CD4-positive, alpha-beta T cell (primary cell): ENCODE measurements around the gene CD47. TPM values are rescaled to one million over a fixed set of nuclear protein-coding genes. Genes with fewer than 3 reads are reported as not detected.

Experiments used
- ATAC-seq: fragments of 200-7000 bp; cut with Tn5 transposase; one replicate; pipeline ENCODE4 v1.10.0; 2022; ENCODE audit warnings: mild to moderate bottlenecking; ENCODE audit not compliant: poor library complexity
- CTCF ChIA-PET: fragments of 350-600 bp; sonication (Branson Sonifier 250); formaldehyde crosslinking; loops from one replicate; lab custom pipeline; 2021; ENCODE audit warnings: antibody characterized with exemption, inconsistent platforms; lab: Charles Lee
- POLR2A ChIA-PET: fragments of 350-600 bp; sonication (Branson Sonifier 250); formaldehyde crosslinking; loops from one replicate; lab custom pipeline; 2021; ENCODE audit warnings: antibody characterized with exemption, inconsistent platforms; lab: Charles Lee
- DNase-seq, 14 experiments: peaks; one replicate each; pipeline ENCODE4 v3.0.0-alpha.2; 2013 to 2020; ENCODE audit warnings: mixed read lengths in 2 of 14
- H3K27ac ChIP-seq, 2 donors: one replicate each; pipeline versions ENCODE4 v1.5.1 to v1.7.0; 2013; ENCODE audit warnings: low read length in 2 of 2, low read depth in 1 of 2, mild to moderate bottlenecking in 1 of 2
- H3K27me3 ChIP-seq, 2 experiments: 1 replicate in 1 of 2; 2 replicates in 1 of 2; pipeline versions ENCODE4 v1.6.1 to v1.7.0; 2013; ENCODE audit warnings: low read length in 2 of 2, control low read depth in 1 of 2, mild to moderate bottlenecking in 1 of 2, moderate library complexity in 1 of 2; ENCODE audit not compliant: insufficient read depth in 2 of 2, control insufficient read depth in 1 of 2
- H3K36me3 ChIP-seq: one replicate; pipeline ENCODE4 v1.6.1; 2013; ENCODE audit warnings: low read length, control low read depth; ENCODE audit not compliant: insufficient read depth
- H3K4me1 ChIP-seq: one replicate; pipeline ENCODE4 v1.6.1; 2013; ENCODE audit warnings: low read length, control low read depth; ENCODE audit not compliant: insufficient read depth
- H3K4me3 ChIP-seq: one replicate; pipeline ENCODE4 v1.5.1; 2013; ENCODE audit warnings: mild to moderate bottlenecking, low read length, moderate library complexity
- H3K9me3 ChIP-seq, 2 experiments: 1 replicate in 1 of 2; 2 replicates in 1 of 2; pipeline versions ENCODE4 v1.6.1 to v1.7.0; 2013; ENCODE audit warnings: low read length in 2 of 2, mild to moderate bottlenecking in 2 of 2, control low read depth in 1 of 2, moderate library complexity in 1 of 2; ENCODE audit not compliant: control insufficient read depth in 1 of 2, insufficient read depth in 1 of 2
- H3K27ac Mint-ChIP-seq: one replicate; pipeline ENCODE4 v1.8.0; 2020; ENCODE audit warnings: mixed read lengths
- H3K27me3 Mint-ChIP-seq: one replicate; pipeline ENCODE4 v1.8.0; 2021; ENCODE audit warnings: mixed read lengths
- H3K36me3 Mint-ChIP-seq: one replicate; pipeline ENCODE4 v1.8.0; 2021; ENCODE audit warnings: low read depth, mixed read lengths
- H3K4me1 Mint-ChIP-seq: one replicate; pipeline ENCODE4 v1.8.0; 2021; ENCODE audit warnings: low read depth, mixed read lengths
- H3K4me3 Mint-ChIP-seq: one replicate; pipeline ENCODE4 v1.8.0; 2020; ENCODE audit warnings: mild to moderate bottlenecking, mixed read lengths
- H3K9me3 Mint-ChIP-seq: one replicate; pipeline ENCODE4 v1.8.0; 2020; ENCODE audit warnings: mixed read lengths
- intact Hi-C, 2 experiments: fragments of 100-400 bp; cut with DNase I in 1 of 2; cut with micrococcal nuclease in 1 of 2; formaldehyde crosslinking; loops; one replicate each; pipeline versions ENCODE4 v1.15.1 to v1.9.0; 2023 to 2025; cut with DNase I, micrococcal nuclease
- total RNA-seq, 174 experiments: library from RNA in 2 of 174; stranded (reverse) in 2 of 174; gene quantifications; one replicate each; pipeline ENCODE4 v1.2.3 and lab custom pipeline; 2021 to 2026
- TF ChIP-seq, protein P1 (sequence below): fragments of 200-600 bp; IDR thresholded peaks from one replicate; pipeline ENCODE4 v1.8.0; 2022; ENCODE audit warnings: antibody characterized with exemption, mild to moderate bottlenecking

CD47 gene
- total RNA-seq, 2 experiments from 2014 or later: 166 to 170 TPM

DNA sequence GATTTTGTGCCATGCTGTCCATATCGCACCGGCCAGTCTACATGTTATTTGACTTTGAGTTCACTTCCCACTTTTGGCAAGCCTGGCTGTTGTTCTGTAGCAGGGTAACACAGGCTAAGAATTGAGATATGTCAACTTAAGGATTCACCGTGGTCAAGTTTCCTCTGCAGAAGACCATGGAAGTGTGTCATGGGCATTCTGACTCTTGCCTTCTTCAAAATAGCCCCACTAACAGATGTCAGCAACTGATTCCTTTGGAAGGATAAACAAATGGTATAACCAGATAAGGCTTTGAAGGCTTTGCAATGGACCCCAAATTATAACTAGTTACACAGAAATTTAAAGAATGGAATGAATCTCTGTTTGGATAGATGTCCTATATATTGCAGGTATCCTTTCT, 20.1 kb upstream of the CD47 start:
- DNase-seq: no peak
- Histone ChIP-seq H3K27ac (no peak overlapping the region), H3K9me3 (no peaks in the 10 kb centered on the region), H3K4me1 (peaks cover 2% of the 10 kb centered on the region), H3K4me3 (no peak overlapping the region), H3K36me3 (no peaks in the 10 kb centered on the region), H3K27me3 (no peaks in the 10 kb centered on the region)
- H3K9me3 Mint-ChIP-seq: no peaks in the 10 kb centered on the region
- no peaks in the 10 kb centered on the region for H3K36me3 Mint-ChIP-seq
- H3K4me1 Mint-ChIP-seq: peaks cover 14% of the 10 kb centered on the region
- ATAC-seq: no peak
- intact Hi-C loops: no loop called here
- TF ChIP-seq, protein P1, sequence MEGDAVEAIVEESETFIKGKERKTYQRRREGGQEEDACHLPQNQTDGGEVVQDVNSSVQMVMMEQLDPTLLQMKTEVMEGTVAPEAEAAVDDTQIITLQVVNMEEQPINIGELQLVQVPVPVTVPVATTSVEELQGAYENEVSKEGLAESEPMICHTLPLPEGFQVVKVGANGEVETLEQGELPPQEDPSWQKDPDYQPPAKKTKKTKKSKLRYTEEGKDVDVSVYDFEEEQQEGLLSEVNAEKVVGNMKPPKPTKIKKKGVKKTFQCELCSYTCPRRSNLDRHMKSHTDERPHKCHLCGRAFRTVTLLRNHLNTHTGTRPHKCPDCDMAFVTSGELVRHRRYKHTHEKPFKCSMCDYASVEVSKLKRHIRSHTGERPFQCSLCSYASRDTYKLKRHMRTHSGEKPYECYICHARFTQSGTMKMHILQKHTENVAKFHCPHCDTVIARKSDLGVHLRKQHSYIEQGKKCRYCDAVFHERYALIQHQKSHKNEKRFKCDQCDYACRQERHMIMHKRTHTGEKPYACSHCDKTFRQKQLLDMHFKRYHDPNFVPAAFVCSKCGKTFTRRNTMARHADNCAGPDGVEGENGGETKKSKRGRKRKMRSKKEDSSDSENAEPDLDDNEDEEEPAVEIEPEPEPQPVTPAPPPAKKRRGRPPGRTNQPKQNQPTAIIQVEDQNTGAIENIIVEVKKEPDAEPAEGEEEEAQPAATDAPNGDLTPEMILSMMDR: no peak
- no peak overlapping the region for H3K4me3 Mint-ChIP-seq
- ChIA-PET POLR2A (interaction anchor here (1.3 kb wide), 1 partner anchor 10 kb away, joined by 3 read pairs; no protein-coding TSS in a partner anchor), CTCF (no interaction called here)
- no peak overlapping the region for H3K27ac Mint-ChIP-seq
- no peaks in the 10 kb centered on the region for H3K27me3 Mint-ChIP-seq

DNA sequence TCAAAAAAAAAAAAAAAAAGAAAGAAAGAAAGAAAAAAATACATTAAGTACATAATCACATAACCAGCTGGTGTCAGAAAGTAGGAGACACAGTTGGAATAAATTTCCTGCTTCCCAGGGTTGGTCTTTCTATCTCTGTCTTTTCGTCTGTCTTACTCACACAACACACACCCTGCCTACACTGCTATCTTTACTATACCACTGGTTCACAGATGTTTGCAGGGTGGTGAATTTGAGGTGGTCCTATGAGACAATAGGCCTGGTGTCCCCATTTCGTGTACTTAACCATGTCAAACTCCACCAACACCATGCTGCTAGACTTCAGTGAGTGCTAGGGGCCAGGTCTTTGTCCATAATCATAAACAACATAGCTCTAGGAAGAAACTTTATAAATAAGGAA, 17.6 kb upstream of the CD47 start:
- no peak overlapping the region for H3K27ac Mint-ChIP-seq

DNA sequence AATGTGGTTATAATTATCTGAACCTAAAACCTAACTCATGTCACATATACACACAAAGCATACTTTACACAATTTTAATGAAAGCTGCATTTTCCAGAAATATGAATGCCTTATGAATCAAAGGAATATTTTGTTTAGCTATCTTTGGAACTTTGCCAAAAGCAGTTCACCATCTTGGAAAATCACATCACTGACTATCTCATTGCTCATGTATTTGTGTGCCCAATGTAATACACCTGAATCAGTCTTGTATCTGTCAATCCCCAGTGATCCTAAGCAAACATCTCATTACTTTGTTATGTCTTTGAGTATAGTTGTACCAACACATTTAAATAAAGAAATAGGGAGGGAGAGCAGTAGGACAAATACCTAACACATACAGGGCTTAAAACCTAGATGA, 15.6 kb upstream of the CD47 start:
- ATAC-seq (no peak), DNase-seq (no peak)
- Histone ChIP-seq H3K36me3 (no peaks in the 10 kb centered on the region), H3K27me3 (no peaks in the 10 kb centered on the region), H3K9me3 (no peaks in the 10 kb centered on the region), H3K4me3 (no peak overlapping the region), H3K27ac (no peak overlapping the region), H3K4me1 (peaks cover 4% of the 10 kb centered on the region)
- no peak overlapping the region for H3K27ac Mint-ChIP-seq
- no peak overlapping the region for H3K4me3 Mint-ChIP-seq
- no peaks in the 10 kb centered on the region for H3K9me3 Mint-ChIP-seq
- CTCF ChIA-PET: no interaction called here
- H3K4me1 Mint-ChIP-seq: peaks cover 21% of the 10 kb centered on the region
- POLR2A ChIA-PET: interaction anchor here (1.2 kb wide), 1 partner anchor 13 kb away, joined by 3 read pairs; no protein-coding TSS in a partner anchor
- no peaks in the 10 kb centered on the region for H3K27me3 Mint-ChIP-seq
- intact Hi-C loops: no loop called here
- H3K36me3 Mint-ChIP-seq: no peaks in the 10 kb centered on the region
- TF ChIP-seq, protein P1: no peak

More for the DNA sequence above, 17.6 kb upstream of the CD47 start:
- Mint-ChIP-seq H3K9me3 (no peaks in the 10 kb centered on the region), H3K27me3 (no peaks in the 10 kb centered on the region), H3K36me3 (no peaks in the 10 kb centered on the region), H3K4me3 (no peak overlapping the region), H3K4me1 (peaks cover 14% of the 10 kb centered on the region)
- POLR2A ChIA-PET: interaction anchor here (0.9 kb wide), 1 partner anchor 16 kb away, joined by 3 read pairs; no protein-coding TSS in a partner anchor
- Histone ChIP-seq H3K27ac (no peak overlapping the region), H3K4me3 (no peak overlapping the region), H3K4me1 (peaks cover 2% of the 10 kb centered on the region), H3K27me3 (no peaks in the 10 kb centered on the region), H3K36me3 (no peaks in the 10 kb centered on the region), H3K9me3 (no peaks in the 10 kb centered on the region)
- intact Hi-C loops: no loop called here
- ATAC-seq (no peak), DNase-seq (no peak)
- TF ChIP-seq, protein P1: no peak
- CTCF ChIA-PET: interaction anchor here (0.7 kb wide), 1 partner anchor 14 kb away, joined by 3 read pairs; no protein-coding TSS in a partner anchor
